GM18520 (cell line): ENCODE results near the gene HSF2BP.
"Not testable (repeated sequence)": the region's sequence is repeated elsewhere in the genome, so short reads cannot be mapped to it uniquely, and the experiment has no call there.

Source experiments
- ATAC-seq: cut with Tn5 transposase; IDR thresholded peaks from one replicate; pipeline ENCODE4 v1.9.1; 2021; ENCODE audit not compliant: unreplicated experiment

The HSF2BP gene

DNA sequence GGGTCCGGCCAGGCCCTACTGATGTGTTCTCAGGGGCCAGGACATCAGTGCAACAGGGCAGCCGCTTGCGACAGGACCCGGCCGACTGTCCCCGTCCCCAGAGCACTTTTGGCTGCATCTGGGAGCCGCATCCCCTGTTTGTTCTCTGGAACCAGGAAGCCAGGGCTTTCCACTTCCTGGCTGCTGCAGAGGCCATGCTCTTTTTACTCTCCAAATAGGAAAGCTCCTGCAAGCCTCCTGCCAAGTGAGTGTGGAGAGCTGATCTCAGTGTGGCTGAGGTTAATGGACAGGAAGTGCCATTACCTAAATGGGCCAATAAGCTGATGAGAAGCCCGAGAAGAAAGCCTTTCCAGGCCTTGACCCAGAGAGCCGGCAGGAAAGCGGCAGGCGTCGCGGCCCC, 180.1 kb downstream of the HSF2BP start:
- ATAC-seq, result not testable (repeated sequence)
